Heart right ventricle (tissue), 16 donors: ENCODE measurements around the gene KSR1. TPM values are rescaled to one million over a fixed set of nuclear protein-coding genes. Genes with fewer than 3 reads are reported as not detected.
"Not testable (repeated sequence)": the region's sequence is repeated elsewhere in the genome, so short reads cannot be mapped to it uniquely, and the experiment has no call there.

Experiments used
- ATAC-seq, 8 donors: fragments of 200-7000 bp; cut with Tn5 transposase; one replicate each; pipeline ENCODE4 v1.9.1; 2020; ENCODE audit warnings: mild to moderate bottlenecking in 8 of 8, moderate library complexity in 8 of 8, moderate number of reproducible peaks in 1 of 8
- DNase-seq, 2 donors: peaks; one replicate each; pipeline ENCODE4 v3.0.0-alpha.2; 2020
- H3K27ac ChIP-seq, 10 donors: fragments of 200-600 bp; sonication (generic) in 2 of 10; one replicate each; pipeline versions ENCODE4 v1.5.0 to v1.8.0; 2020 to 2022; ENCODE audit warnings: mild to moderate bottlenecking in 3 of 10
- H3K27me3 ChIP-seq, 7 donors: fragments of 200-600 bp; one replicate each; pipeline ENCODE4 v1.8.0; 2021 to 2022; ENCODE audit warnings: mild to moderate bottlenecking in 2 of 7
- H3K36me3 ChIP-seq, 9 donors: fragments of 200-600 bp; sonication (generic) in 1 of 9; one replicate each; pipeline versions ENCODE4 v1.5.0 to v1.8.0; 2020 to 2022; ENCODE audit warnings: mild to moderate bottlenecking in 2 of 9
- H3K4me1 ChIP-seq, 9 donors: fragments of 200-600 bp; sonication (generic) in 1 of 9; one replicate each; pipeline versions ENCODE4 v1.5.0 to v1.8.0; 2020 to 2022; ENCODE audit warnings: mild to moderate bottlenecking in 4 of 9
- H3K4me3 ChIP-seq, 10 donors: fragments of 200-600 bp; sonication (generic) in 2 of 10; one replicate each; pipeline versions ENCODE4 v1.5.0 to v1.8.0; 2020 to 2022; ENCODE audit warnings: mild to moderate bottlenecking in 7 of 10, moderate library complexity in 2 of 10
- H3K9me3 ChIP-seq, 11 donors: fragments of 200-600 bp in 10 of 11; sonication (generic) in 2 of 11; one replicate each; pipeline versions ENCODE4 v1.5.0 to v1.8.0; 2013 to 2022; ENCODE audit warnings: mild to moderate bottlenecking in 2 of 11, control low read depth in 1 of 11, moderate library complexity in 1 of 11
- WGBS, 2 donors: extraction: QIAGEN DNeasy Blood & Tissue Kit; methylation state at CpG; one replicate each; pipeline ENCODE4 v1.1.7; 2013; ENCODE audit warnings: inconsistent platforms in 1 of 2; 5-methylcytosine and 5-hydroxymethylcytosine counted together
- intact Hi-C, 10 donors: fragments of 100-400 bp; cut with DNase I; formaldehyde crosslinking; loops; one replicate each; pipeline versions ENCODE4 v1.11.1 to v1.14.2; 2022
- polyA plus RNA-seq, 2 donors: library from polyadenylated mRNA; stranded (reverse); fragments of 200-250 nt; gene quantifications; one replicate each; pipeline ENCODE4 v1.2.3, GENCODE V29; 2013
- total RNA-seq, 10 donors: library from RNA; stranded (reverse); fragmentation: NEBNext Ultra II Directional in 3 of 10; extraction: Animal tissue kit (Norgen Biotek cat#: 25700) in 3 of 10; gene quantifications; one replicate each; pipeline versions ENCODE4 v1.2.1 to v1.2.4, GENCODE V29; 2021 to 2023
- TF ChIP-seq, protein P1 (sequence below), 9 donors: fragments of 200-600 bp; sonication (generic) in 2 of 9; IDR thresholded peaks; one replicate each; pipeline versions ENCODE4 v1.5.0 to v1.8.0; 2021 to 2022; ENCODE audit warnings: antibody characterized with exemption in 9 of 9, mild to moderate bottlenecking in 5 of 9, moderate library complexity in 1 of 9
- donor health status: Arrhythmogenic right ventricular cardiomyopathy.
- donor health status: ischemic (EF 13 %, LVEDD 7.1; RV severe dilation, severe dysfunction).
- donor health status: healthy with polysubstance abuse.
- donor health status: DM: no; HTN: yes; CAD: no.
- donor health status: DM: no; HTN: no; CAD: no.
- donor health status: ischemic (EF 25% LVEDD 6.9; RV normal size, moderate dysfunction).
- donor health status: ischemic (EF 25% LVEDD 5.7; RV mildly dilated, moderate dysfunction).
- donor health status: healthy.
- donor health status: DM: yes; HTN: yes; CAD: no.
- donor health status: Ischemic cardiomyopathy.
- donor health status: ischemic (EF 35%, LVEDD 5.7; RV mildly dilated, moderate dysfunction).
- donor health status: nonischemic (EF 11% LVEDD 7.7; RV severe dilation, severe dysfunction).
- donor health status: DM: yes; HTN: yes; CAD: no.
- donor health status: PGD.
- donor health status: ischemic (EF 29% LVEDD 5.4; RV normal size, mild dysfunction).
- donor health status: nonischemic (EF 23%, LVEDD 6.1; RV moderate dilation, normal function).

Gene KSR1
- total and polyA plus RNA-seq, 12 donors, result 5.6 to 19.6 (median 8.6) TPM

DNA sequence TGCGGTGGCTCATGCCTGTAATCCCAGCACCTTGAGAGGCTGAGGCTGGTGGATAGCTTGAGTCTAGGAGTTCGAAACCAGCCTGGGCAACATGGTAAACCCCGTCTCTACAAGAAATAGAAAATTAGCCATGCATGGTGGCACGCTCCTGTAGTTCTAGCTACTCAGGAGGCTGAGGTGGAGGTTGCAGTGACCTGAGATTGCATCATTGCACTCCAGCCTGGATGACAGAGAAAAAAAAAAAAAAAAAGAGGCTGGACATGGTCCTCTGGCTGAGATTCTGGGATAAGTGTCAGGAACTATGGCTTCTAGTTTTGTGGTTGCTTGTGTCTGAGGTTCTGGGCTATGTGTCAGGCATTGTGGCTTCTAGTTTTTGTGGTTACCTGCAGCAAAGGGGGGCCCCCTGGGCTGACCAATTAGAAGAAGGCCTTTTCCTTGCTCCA is 7.0 kb downstream of the KSR1 start:
- ATAC-seq (no peak), DNase-seq (no peak)
- H3K36me3 ChIP-seq, result no peaks in the 10 kb centered on the region
- H3K27me3 ChIP-seq, result no peaks in the 10 kb centered on the region
- H3K4me3 ChIP-seq, result no peak overlapping the region
- H3K4me1 ChIP-seq, result peaks cover 1 to 64% (median 23%) of the 10 kb centered on the region in 9 donors
- intact Hi-C loops, result loop anchor here in 1 of 10 donors (5.0 kb wide), 1 partner anchor 106 kb away; no protein-coding TSS in a partner anchor
- TF ChIP-seq, protein P1, sequence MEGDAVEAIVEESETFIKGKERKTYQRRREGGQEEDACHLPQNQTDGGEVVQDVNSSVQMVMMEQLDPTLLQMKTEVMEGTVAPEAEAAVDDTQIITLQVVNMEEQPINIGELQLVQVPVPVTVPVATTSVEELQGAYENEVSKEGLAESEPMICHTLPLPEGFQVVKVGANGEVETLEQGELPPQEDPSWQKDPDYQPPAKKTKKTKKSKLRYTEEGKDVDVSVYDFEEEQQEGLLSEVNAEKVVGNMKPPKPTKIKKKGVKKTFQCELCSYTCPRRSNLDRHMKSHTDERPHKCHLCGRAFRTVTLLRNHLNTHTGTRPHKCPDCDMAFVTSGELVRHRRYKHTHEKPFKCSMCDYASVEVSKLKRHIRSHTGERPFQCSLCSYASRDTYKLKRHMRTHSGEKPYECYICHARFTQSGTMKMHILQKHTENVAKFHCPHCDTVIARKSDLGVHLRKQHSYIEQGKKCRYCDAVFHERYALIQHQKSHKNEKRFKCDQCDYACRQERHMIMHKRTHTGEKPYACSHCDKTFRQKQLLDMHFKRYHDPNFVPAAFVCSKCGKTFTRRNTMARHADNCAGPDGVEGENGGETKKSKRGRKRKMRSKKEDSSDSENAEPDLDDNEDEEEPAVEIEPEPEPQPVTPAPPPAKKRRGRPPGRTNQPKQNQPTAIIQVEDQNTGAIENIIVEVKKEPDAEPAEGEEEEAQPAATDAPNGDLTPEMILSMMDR (IDR thresholded peaks at IDR 0.05), result no peak
- H3K9me3 ChIP-seq, result no peaks in the 10 kb centered on the region
- WGBS, 2 donors, result 96 to 98% methylated on average over 4 of the region's 4 CpGs
- no peak overlapping the region for H3K27ac ChIP-seq

DNA sequence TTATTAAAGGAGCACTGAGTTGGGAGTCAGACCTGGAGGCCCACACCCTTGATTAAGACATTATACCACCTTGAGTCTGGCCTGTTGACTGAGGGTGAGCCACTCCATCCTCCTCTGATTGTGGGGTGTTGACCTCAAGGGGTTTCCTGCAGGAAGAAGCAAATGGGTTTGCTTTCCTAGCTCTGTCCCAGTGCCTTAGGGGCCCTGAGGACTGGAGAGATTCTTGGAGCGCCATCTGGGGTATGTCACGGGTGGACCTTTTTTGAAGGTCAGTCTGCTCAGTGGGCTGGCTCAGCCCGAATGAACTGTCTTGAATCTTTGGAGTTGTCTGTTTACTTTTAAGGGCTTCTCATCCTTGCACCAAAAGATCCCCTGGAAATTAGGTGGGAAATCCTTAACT is 7.8 kb downstream of the KSR1 start:
- intact Hi-C loops, result loop anchor here in 1 of 10 donors (5.0 kb wide), 1 partner anchor 107 kb away; no protein-coding TSS in a partner anchor
- H3K36me3 ChIP-seq, DNase-seq, ATAC-seq, H3K9me3 ChIP-seq, H3K27ac ChIP-seq, H3K27me3 ChIP-seq, H3K4me3 ChIP-seq: not testable (repeated sequence)
- peaks cover 0 to 57% (median 15%) of the 10 kb centered on the region in 9 donors for H3K4me1 ChIP-seq
- WGBS, 2 donors, result 81 to 97% methylated on average over 3 of the region's 3 CpGs

DNA sequence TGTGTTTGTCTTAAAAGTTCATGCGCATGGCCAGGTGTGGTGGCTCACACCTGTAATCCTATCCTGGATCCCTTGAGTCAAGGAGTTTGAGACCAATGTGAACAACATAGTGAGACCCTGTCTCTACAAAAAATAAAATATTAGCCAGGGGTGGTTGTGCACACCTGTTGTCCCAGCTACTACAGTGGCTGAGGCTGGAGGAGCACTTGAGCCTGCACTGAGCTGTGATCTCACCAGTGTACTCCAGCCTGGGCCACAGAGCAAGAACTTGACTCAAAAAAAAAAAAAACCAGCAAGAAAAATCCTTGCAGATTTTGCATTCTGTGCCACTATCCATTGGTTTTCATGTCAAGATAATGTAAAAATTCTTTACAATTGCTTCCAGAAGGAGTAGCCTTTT is 8.2 kb downstream of the KSR1 start:
- TF ChIP-seq, protein P1 (IDR thresholded peaks at IDR 0.05), result no peak
- WGBS, 2 donors, result 95 to 98% methylated on average over 1 of the region's 1 CpG

DNA sequence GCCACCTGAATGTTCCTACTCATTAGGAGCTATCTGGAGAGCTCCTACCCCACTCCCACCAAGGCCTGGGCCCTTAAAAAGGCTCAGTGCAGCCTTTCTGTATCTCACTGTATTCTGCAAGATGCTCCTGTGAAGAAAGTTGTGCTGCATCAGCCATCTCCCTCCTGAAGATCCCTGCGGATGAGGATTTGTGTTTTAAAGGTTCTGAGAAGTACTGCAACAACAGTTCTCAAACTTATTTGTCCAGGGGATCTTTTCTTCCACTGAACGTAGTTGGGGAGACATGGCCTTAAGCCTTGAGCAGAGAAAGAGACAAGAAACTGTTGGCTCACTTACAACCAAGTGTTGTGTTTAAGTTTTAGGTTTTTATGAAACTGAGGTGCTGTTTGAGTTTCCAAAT is 9.6 kb downstream of the KSR1 start:
- H3K27me3 ChIP-seq, H3K4me3 ChIP-seq, H3K9me3 ChIP-seq, ATAC-seq, H3K36me3 ChIP-seq, DNase-seq, intact Hi-C loops: not testable (repeated sequence)
- Histone ChIP-seq H3K4me1 (peaks cover 0 to 53% (median 17%) of the 10 kb centered on the region in 9 donors), H3K27ac (peak overlapping the region in 4 of 10 donors; percentile 62 to 77 (median 69))
- WGBS, 2 donors, result 84 to 88% methylated on average over 2 of the region's 2 CpGs

More for the DNA sequence above, 8.2 kb downstream of the KSR1 start:
- Histone ChIP-seq H3K4me3 (no peak overlapping the region), H3K27ac (no peak overlapping the region), H3K9me3 (no peaks in the 10 kb centered on the region), H3K27me3 (no peaks in the 10 kb centered on the region), H3K36me3 (no peaks in the 10 kb centered on the region), H3K4me1 (peaks cover 0 to 53% (median 15%) of the 10 kb centered on the region in 9 donors)
- no peak for ATAC-seq
- DNase-seq, result no peak
- intact Hi-C loops, result loop anchor here in 1 of 10 donors (5.0 kb wide), 1 partner anchor 107 kb away; no protein-coding TSS in a partner anchor

DNA sequence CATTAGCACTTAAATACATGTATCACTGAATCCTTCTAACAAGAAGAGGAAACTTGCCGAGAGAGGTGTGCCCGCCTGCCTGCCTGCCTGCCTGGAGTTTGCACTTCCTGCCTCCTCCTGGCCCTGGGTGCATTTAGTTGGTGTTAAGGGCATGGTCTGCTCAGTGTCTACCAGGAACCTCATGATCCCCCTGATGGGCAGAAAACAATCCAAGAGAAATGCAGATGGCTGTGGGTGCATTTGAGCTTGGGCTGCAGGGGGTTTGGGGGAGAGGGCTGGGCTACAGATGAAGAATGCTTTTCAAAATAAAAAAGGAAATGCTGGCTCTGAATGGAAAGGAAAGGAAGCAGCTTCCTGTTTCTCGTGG is 10.1 kb downstream of the KSR1 start:
- ATAC-seq (peak in 5 of 8 donors; percentile 33 to 53 (median 36)), DNase-seq (no peak)
- peaks cover 0 to 55% (median 14%) of the 10 kb centered on the region in 9 donors for H3K4me1 ChIP-seq
- no peaks in the 10 kb centered on the region for H3K9me3 ChIP-seq
- peak overlapping the region in 1 of 10 donors; percentile 25 for H3K4me3 ChIP-seq
- H3K36me3 ChIP-seq, result no peaks in the 10 kb centered on the region
- 64% methylated on average over 3 of the region's 3 CpGs for WGBS, 2 donors
- intact Hi-C loops, result no loop called here
- TF ChIP-seq, protein P1 (IDR thresholded peaks at IDR 0.05), result no peak
- H3K27me3 ChIP-seq, result no peaks in the 10 kb centered on the region
- H3K27ac ChIP-seq, result peak overlapping the region in 8 of 10 donors; percentile 15 to 77 (median 57)
